ENCODE data around the gene MDM2. TPM values are rescaled to one million over a fixed set of nuclear protein-coding genes. Genes with fewer than 3 reads are reported as not detected.
A peak's percentile ranks its signal among the peaks of the same experiment; 100 is the strongest.

The MDM2 gene
- total and polyA plus RNA-seq, 10 donors, result 41.5 to 248 (median 111) TPM

- intact Hi-C loops (cut with DNase I; ENCODE audit: low total_unique reads), result no loop called here
- 87 to 94% (median 92%) methylated on average over 3 of the region's 3 CpGs for WGBS, 5 donors
- Histone ChIP-seq H3K27me3 (replicated peaks in 1 of 7) (no peaks in the 10 kb centered on the region), H3K27ac (peak overlapping the region in 4 of 8 donors; percentile 82 to 91 (median 86)), H3K4me3 (no peak overlapping the region), H3K9me3 (no peaks in the 10 kb centered on the region), H3K36me3 (no peaks in the 10 kb centered on the region), H3K4me1 (peaks cover 15 to 54% (median 40%) of the 10 kb centered on the region in 6 donors)
- TF ChIP-seq POLR2AphosphoS5 (IDR thresholded peaks at IDR 0.05) (no peak), CTCF (IDR thresholded peaks at IDR 0.05 in 8 of 11, conservative IDR thresholded peaks at IDR 0.05 in 3 of 11) (no peak), POLR2A (IDR thresholded peaks at IDR 0.05) (no peak)
- no peak for DNase-seq
Measured at GRCh38 chr12:68788554-68789143, 19.3 kb upstream of the MDM2 start.

GRCh38 chr12:68789144-68789878, 18.7 kb upstream of the MDM2 start:
- TF ChIP-seq CTCF (IDR thresholded peaks at IDR 0.05 in 8 of 11, conservative IDR thresholded peaks at IDR 0.05 in 3 of 11) (no peak), POLR2AphosphoS5 (IDR thresholded peaks at IDR 0.05) (no peak), POLR2A (IDR thresholded peaks at IDR 0.05) (no peak)
- DNase-seq, result no peak

GRCh38 chr12:68790081-68790951, 17.7 kb upstream of the MDM2 start:
- DNase-seq, result no peak
- intact Hi-C loops (cut with DNase I; ENCODE audit: low total_unique reads), result no loop called here
- Histone ChIP-seq H3K27ac (no peak overlapping the region), H3K9me3 (no peaks in the 10 kb centered on the region), H3K4me1 (peaks cover 15 to 39% (median 30%) of the 10 kb centered on the region in 6 donors), H3K4me3 (no peak overlapping the region), H3K27me3 (replicated peaks in 1 of 7) (no peaks in the 10 kb centered on the region), H3K36me3 (no peaks in the 10 kb centered on the region)
- WGBS, 5 donors, result 90 to 96% (median 95%) methylated on average over 13 of the region's 13 CpGs
- no peak for TF ChIP-seq CTCF (IDR thresholded peaks at IDR 0.05 in 8 of 11, conservative IDR thresholded peaks at IDR 0.05 in 3 of 11)
- no peak for TF ChIP-seq POLR2A (IDR thresholded peaks at IDR 0.05)
- no peak for TF ChIP-seq POLR2AphosphoS5 (IDR thresholded peaks at IDR 0.05)

More at GRCh38 chr12:68789144-68789878, 18.7 kb upstream of the MDM2 start:
- H3K36me3 ChIP-seq, result no peaks in the 10 kb centered on the region
- H3K27me3 ChIP-seq (replicated peaks in 1 of 7), result no peaks in the 10 kb centered on the region
- no peaks in the 10 kb centered on the region for H3K9me3 ChIP-seq
- 89 to 94% (median 92%) methylated on average over 14 of the region's 14 CpGs for WGBS, 5 donors
- peaks cover 15 to 49% (median 36%) of the 10 kb centered on the region in 6 donors for H3K4me1 ChIP-seq
- no peak overlapping the region for H3K4me3 ChIP-seq
- intact Hi-C loops (cut with DNase I; ENCODE audit: low total_unique reads), result no loop called here
- peak overlapping the region in 1 of 8 donors; percentile 91 for H3K27ac ChIP-seq

- DNase-seq, result no peak
- Histone ChIP-seq H3K36me3 (no peaks in the 10 kb centered on the region), H3K27ac (no peak overlapping the region), H3K9me3 (no peaks in the 10 kb centered on the region), H3K4me3 (no peak overlapping the region), H3K4me1 (peaks cover 12 to 34% (median 24%) of the 10 kb centered on the region in 6 donors), H3K27me3 (replicated peaks in 1 of 7) (no peaks in the 10 kb centered on the region)
- TF ChIP-seq POLR2A (IDR thresholded peaks at IDR 0.05), result no peak
- no peak for TF ChIP-seq POLR2AphosphoS5 (IDR thresholded peaks at IDR 0.05)
- no peak for TF ChIP-seq CTCF (IDR thresholded peaks at IDR 0.05 in 8 of 11, conservative IDR thresholded peaks at IDR 0.05 in 3 of 11)
- WGBS, 5 donors, result 59 to 70% (median 65%) methylated on average over 3 of the region's 3 CpGs
- intact Hi-C loops (cut with DNase I; ENCODE audit: low total_unique reads), result no loop called here
Measured at GRCh38 chr12:68790952-68791234, 17.1 kb upstream of the MDM2 start.

Data from spleen (tissue), 11 donors.